GM12873 (cell line): ENCODE results near the gene METRNL.

ENCODE experiments used
- CTCF ChIP-seq: IDR thresholded peaks from 2 replicates; pipeline ENCODE4 v1.5.1; 2012; ENCODE audit warnings: low read depth, mild to moderate bottlenecking, moderate library complexity, low read length, control low read depth; ENCODE audit not compliant: insufficient read depth; ENCODE audit errors: missing control alignments

METRNL gene

GRCh38 chr17:83107656-83108048 lies 28.2 kb downstream of the METRNL start:
- TF ChIP-seq CTCF, result no peak

- TF ChIP-seq CTCF, result no peak
Observed at GRCh38 chr17:83108709-83109108, 29.3 kb downstream of the METRNL start.

GRCh38 chr17:83109386-83109785 lies 30.0 kb downstream of the METRNL start:
- no peak for TF ChIP-seq CTCF

- TF ChIP-seq CTCF, result no peak
Observed at GRCh38 chr17:83109793-83110645, 30.6 kb downstream of the METRNL start.

- TF ChIP-seq CTCF, result no peak
Observed at GRCh38 chr17:83110735-83111134, 31.3 kb downstream of the METRNL start.

- no peak for TF ChIP-seq CTCF
Observed at GRCh38 chr17:83111516-83112282, 32.3 kb downstream of the METRNL start.

GRCh38 chr17:83113381-83113780 lies 34.0 kb downstream of the METRNL start:
- no peak for TF ChIP-seq CTCF
